ENCODE results near the gene LHB.

LHB gene

DNA sequence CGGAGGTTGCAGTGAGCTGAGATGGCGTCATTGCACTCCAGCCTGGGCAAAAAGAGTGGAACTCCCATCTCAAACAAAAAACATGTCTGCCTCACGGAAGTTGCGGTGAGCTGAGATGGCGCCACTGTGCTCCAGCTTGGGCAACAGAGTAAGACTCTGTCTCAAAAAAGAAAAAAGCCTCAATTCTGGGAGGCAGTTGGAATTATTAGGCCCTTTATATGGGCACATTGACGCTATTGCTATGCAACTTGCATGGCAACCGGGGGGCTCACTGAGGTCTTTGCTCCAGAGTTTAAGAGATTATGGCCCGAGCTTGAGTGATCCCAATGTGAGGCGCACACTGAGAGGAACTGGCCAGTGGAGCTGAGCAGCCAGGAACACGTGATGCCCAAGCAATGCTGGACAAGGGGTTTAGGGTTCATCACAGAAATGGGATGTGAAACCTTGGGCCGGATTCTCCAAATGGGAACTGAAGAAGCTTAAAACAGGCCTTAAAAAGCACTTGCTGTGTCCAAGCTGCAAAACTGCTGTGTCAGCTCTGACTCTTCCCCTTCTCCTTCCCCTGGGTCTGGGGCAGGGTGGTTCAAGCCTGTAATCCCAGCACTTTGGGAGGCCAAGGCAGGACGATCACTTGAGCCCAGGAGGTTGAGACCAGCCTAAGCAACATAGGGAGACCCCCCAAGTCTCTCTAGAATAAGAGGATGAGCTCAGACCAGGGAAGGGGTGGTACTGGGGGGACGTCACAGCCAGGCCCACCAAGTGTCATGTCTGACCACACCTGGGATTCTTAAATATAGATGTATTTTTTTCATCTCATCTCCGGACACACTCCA, 49.3 kb downstream of the LHB start:
- peak; percentile 68 for DNase-seq (ENCODE audit: low read depth)
- TF ChIP-seq, protein P1, sequence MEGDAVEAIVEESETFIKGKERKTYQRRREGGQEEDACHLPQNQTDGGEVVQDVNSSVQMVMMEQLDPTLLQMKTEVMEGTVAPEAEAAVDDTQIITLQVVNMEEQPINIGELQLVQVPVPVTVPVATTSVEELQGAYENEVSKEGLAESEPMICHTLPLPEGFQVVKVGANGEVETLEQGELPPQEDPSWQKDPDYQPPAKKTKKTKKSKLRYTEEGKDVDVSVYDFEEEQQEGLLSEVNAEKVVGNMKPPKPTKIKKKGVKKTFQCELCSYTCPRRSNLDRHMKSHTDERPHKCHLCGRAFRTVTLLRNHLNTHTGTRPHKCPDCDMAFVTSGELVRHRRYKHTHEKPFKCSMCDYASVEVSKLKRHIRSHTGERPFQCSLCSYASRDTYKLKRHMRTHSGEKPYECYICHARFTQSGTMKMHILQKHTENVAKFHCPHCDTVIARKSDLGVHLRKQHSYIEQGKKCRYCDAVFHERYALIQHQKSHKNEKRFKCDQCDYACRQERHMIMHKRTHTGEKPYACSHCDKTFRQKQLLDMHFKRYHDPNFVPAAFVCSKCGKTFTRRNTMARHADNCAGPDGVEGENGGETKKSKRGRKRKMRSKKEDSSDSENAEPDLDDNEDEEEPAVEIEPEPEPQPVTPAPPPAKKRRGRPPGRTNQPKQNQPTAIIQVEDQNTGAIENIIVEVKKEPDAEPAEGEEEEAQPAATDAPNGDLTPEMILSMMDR (conservative IDR thresholded peaks at IDR 0.05; ENCODE audit: low read depth, low read length): no peak
- peak overlapping the region; percentile 78 for H3K4me3 ChIP-seq (ENCODE audit: low read depth, low read length)

DNA sequence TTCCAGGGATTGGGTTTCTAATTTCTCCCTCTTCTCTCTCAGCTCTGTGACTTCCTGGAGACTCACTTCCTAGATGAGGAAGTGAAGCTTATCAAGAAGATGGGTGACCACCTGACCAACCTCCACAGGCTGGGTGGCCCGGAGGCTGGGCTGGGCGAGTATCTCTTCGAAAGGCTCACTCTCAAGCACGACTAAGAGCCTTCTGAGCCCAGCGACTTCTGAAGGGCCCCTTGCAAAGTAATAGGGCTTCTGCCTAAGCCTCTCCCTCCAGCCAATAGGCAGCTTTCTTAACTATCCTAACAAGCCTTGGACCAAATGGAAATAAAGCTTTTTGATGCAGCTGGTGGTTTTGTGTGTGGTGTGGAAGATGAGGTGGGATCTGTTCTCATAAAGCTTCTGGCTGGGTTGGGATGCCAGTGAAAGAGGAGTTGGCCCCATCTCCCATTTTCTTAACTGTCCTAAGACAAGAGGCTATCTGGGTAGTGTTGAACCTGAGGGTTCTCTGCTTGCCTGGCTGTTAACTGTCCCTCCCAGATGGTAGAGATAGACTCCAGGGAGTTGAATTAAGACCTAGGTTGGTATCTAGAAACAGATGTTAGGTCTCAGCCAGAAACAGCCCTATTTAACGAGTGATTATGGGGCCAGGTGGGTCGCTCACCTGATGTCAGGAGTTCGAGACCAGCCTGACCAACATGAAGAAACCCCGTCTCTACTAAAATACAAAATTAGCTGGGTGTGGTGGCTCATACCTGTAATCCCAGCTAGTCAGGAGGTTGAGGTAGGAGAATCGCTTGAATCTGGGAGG, 50.1 kb downstream of the LHB start:
- DNase-seq (ENCODE audit: low read depth): peak; percentile 23
- TF ChIP-seq, protein P1 (conservative IDR thresholded peaks at IDR 0.05; ENCODE audit: low read depth, low read length): no peak
- peak overlapping the region; percentile 78 for H3K4me3 ChIP-seq (ENCODE audit: low read depth, low read length)
